HG03558 (cell line): ENCODE measurements around the gene GALR1.
"Not testable (repeated sequence)": the region's sequence is repeated elsewhere in the genome, so short reads cannot be mapped to it uniquely, and the experiment has no call there.

Experiments used
- ATAC-seq: cut with Tn5 transposase; IDR thresholded peaks from one replicate; pipeline ENCODE4 v1.9.1; 2021; ENCODE audit warnings: moderate number of reproducible peaks; ENCODE audit not compliant: unreplicated experiment; ENCODE audit errors: extremely low read depth

The GALR1 gene

DNA sequence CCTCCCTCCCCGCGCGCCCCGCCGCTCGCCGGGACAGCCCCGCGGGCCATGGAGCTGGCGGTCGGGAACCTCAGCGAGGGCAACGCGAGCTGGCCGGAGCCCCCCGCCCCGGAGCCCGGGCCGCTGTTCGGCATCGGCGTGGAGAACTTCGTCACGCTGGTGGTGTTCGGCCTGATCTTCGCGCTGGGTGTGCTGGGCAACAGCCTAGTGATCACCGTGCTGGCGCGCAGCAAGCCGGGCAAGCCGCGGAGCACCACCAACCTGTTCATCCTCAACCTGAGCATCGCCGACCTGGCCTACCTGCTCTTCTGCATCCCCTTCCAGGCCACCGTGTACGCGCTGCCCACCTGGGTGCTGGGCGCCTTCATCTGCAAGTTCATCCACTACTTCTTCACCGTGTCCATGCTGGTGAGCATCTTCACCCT lies 865 bp downstream of the GALR1 start:
- ATAC-seq, result no peak

- no peak for ATAC-seq
Measured at GRCh38 chr18:77250926-77251729, 1.5 kb downstream of the GALR1 start.

GRCh38 chr18:77251730-77252050 lies 2.0 kb downstream of the GALR1 start:
- no peak for ATAC-seq

- ATAC-seq, result no peak
Measured at GRCh38 chr18:77254711-77255405, 5.2 kb downstream of the GALR1 start.

- ATAC-seq, result no peak
Measured at GRCh38 chr18:77255426-77256105, 5.9 kb downstream of the GALR1 start.

DNA sequence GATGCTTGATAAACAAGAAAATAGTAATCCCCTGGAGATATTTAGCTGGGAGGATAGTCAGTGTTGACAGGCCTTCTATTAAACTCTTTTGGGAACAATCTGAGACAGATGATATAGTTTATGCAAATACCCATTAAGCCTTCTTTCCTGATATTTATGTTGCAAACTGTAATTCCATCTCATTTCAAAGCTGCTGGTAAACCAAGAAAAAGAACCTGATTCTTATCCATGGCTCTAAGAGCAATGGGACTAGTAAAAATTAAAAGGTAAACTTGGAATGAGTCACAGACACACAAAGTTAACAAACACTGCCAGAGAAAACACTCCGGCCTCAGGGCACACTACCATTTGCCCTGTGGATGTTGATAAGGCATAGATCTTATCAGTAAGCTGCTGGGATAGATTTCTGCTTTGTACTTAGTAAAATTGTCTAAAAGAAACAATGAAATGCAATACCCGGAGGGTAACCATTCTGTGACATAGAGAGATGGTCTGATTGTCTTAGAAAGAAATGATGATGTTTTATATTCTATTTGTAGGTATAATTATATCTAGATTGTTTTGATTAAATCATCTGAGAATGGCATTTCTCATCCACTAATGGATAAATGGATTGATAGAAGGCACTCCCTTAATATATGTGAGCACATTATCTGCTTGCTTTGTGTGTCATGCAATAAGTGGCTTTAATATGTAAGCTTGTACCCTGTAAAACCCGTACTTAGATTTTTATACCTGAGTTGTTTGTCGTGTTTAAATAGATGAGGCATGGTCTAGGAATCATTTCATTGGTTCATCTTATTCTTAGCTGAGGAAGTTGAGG lies 13.2 kb downstream of the GALR1 start:
- no peak for ATAC-seq

DNA sequence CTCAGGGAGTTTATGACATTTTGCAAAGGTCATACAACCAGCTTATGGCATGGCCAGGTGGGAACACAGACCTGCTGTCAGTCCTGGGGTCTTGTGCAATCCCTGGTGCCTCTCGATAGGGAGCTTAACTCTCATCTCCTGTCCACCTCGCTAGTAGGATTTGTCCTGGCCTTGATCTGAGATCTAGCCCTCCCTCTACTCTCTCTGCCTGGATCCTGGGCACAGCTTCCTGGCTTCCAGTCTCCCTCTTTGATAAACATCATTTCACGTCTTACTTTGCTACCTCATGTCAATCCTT lies 13.8 kb downstream of the GALR1 start:
- ATAC-seq, result no peak

DNA sequence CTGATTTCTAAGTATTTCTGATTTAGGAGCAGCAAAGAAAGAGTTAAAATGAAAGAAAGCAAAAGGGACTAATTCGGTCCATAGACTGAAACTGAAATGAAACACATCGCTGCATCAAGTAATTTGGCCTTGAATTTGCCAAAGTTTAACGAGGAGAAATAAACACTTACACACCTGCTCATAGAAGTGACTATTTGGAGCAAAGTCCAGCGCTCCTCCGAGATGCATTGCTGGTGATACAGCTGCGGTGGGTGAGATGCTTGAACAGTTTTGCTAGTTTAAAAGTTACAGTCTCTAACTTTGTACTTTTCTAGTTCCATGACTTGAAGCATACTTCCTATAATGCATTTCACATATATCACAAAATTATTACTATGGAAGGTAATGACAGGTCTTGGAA lies 18.3 kb downstream of the GALR1 start:
- ATAC-seq, result no peak

GRCh38 chr18:77268456-77268855 lies 18.8 kb downstream of the GALR1 start:
- ATAC-seq, result no peak

- ATAC-seq, result no peak
Measured at GRCh38 chr18:77271576-77272481, 22.2 kb downstream of the GALR1 start.

DNA sequence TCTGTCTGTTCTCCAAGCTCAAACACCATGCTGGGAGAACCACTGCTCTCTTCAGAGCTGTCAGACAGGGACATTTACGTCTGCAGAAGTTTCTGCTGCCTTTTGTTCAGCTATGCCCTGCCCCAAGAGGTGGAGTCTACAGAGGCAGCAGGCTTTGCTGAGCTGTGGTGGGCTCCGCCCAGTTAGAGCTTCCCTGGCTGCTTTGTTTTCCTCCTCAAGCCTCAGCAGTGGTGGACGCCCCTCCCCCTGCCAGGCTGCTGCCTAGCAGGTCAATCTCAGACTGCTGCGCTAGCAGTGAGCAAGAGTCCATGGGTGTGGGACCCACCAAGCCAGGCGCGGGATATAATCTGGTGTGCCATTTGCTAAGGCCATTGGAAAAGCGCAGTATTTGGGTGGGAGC lies 41.2 kb downstream of the GALR1 start:
- ATAC-seq, result not testable (repeated sequence)

DNA sequence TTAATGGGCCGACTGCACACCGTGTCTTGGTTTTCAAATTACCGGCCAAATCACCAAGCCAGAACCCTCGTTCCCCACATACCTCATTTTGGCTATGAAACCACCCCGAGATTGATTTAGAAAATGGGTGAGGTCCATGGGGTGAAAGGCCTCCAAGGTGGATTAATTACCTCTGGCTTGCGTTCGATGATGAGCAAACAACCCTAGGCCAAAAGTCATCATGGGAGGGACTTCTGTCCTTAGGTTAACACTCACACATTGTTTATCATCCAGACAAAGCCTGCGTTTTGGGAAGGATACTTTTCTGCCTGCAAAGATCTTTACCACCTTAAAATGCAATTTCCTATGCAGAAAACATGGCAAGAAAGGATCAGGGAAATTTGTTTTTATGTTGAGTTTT lies 48.5 kb downstream of the GALR1 start:
- no peak for ATAC-seq

GRCh38 chr18:77299706-77300105 lies 50.1 kb downstream of the GALR1 start:
- no peak for ATAC-seq

- no peak for ATAC-seq
Measured at GRCh38 chr18:77300579-77300978, 50.9 kb downstream of the GALR1 start.

GRCh38 chr18:77304268-77304667 lies 54.6 kb downstream of the GALR1 start:
- no peak for ATAC-seq

GRCh38 chr18:77305676-77306075 lies 56.0 kb downstream of the GALR1 start:
- ATAC-seq, result no peak

- ATAC-seq, result no peak
Measured at GRCh38 chr18:77308216-77308615, 58.6 kb downstream of the GALR1 start.

DNA sequence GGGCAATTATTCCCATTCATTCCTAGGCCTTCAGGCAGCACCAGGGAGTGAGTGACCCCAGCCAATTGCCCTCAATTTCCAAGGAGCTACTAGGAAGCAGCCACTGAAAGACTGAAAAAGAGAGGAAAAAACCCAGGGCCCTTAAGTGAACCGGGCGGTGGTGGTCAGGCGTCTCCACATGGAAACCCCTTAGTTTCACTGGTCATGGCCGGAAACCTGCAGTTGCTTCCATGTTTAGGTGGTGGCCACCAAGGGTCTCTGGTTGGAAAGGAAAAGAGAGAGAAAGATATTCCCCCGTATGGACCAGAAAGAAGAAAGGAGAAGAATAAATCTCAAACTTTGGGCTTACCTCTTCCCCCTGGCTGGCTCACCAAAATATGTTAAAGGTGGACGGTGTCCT lies 64.9 kb downstream of the GALR1 start:
- no peak for ATAC-seq

DNA sequence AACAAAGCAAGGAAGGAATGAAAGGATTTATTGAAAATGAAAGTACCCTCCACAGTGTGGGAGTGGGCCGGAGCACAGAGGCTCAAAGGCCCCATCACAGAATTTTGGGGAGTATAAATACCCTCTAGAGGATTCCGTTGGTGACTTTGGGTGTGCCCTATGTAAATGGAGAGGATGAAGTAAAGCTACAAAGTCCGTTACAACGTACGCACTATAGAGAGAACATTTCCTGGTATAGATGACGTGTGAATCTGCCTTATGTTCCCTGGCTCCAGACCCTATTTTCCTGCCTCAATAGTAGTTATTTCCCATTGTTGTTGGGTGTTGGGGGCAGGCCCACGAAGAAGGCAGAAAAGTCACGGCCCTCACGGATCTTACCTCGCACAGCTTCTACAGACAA lies 65.3 kb downstream of the GALR1 start:
- no peak for ATAC-seq

GRCh38 chr18:77316008-77316407 lies 66.4 kb downstream of the GALR1 start:
- no peak for ATAC-seq
